A673 (cell line): ENCODE results near the gene PRSS48.

ENCODE experiments used
- EZH2 ChIP-seq: fragments of 200-600 bp; sonication (generic); IDR thresholded peaks from 2 replicates; pipeline ENCODE4 v1.6.1; 2017; ENCODE audit warnings: borderline replicate concordance, low read depth, mild to moderate bottlenecking, mixed read lengths, antibody characterized with exemption, low read length; ENCODE audit not compliant: poor library complexity, severe bottlenecking
- TF ChIP-seq, protein P1 (sequence below): fragments of 300-800, 200-600 bp; sonication (generic); conservative IDR thresholded peaks from 2 replicates; pipeline ENCODE4 v1.5.1; 2017; ENCODE audit warnings: low read depth, mild to moderate bottlenecking, antibody characterized with exemption, low read length, moderate library complexity, mixed read lengths

DNA sequence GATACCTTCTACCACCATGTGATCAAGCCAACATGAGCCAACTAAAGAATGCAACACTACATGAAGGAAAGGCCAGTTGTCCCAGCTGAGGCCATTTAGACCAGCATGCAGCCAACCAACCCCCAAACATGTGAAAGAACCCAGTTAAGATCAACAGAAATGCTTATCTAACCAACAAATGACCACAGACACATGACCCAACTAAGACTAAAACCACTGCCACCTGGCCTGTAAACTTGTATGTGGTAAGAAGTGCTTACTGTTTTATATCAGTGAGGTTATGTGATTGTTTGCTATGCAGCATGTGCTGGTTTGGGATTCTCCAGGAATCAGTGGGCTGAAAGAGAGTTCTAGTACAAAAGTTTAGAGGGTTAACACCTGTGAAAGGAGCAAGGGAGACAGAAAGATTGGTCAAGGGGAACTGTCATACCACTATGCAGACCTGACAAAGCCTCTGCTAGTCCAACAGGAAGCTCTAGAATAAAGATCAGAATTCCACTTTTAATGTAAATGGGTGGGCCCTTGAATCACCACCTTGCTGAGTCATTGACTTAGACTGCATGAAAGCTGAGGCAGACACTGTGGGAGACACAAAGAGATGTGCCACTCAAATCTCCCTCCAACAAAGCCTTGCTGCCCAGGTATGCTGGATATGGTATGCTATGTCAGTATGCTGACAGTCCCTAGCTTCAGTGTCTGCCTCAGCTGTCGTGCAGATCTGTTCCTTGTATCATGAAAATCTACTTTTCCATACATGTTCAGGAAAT, 54.5 kb downstream of the PRSS48 start:
- TF ChIP-seq, protein P1, sequence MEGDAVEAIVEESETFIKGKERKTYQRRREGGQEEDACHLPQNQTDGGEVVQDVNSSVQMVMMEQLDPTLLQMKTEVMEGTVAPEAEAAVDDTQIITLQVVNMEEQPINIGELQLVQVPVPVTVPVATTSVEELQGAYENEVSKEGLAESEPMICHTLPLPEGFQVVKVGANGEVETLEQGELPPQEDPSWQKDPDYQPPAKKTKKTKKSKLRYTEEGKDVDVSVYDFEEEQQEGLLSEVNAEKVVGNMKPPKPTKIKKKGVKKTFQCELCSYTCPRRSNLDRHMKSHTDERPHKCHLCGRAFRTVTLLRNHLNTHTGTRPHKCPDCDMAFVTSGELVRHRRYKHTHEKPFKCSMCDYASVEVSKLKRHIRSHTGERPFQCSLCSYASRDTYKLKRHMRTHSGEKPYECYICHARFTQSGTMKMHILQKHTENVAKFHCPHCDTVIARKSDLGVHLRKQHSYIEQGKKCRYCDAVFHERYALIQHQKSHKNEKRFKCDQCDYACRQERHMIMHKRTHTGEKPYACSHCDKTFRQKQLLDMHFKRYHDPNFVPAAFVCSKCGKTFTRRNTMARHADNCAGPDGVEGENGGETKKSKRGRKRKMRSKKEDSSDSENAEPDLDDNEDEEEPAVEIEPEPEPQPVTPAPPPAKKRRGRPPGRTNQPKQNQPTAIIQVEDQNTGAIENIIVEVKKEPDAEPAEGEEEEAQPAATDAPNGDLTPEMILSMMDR, result no peak
- TF ChIP-seq EZH2, result no peak
